B cell (primary cell): ENCODE results near the gene ISG20L2. TPM values are rescaled to one million over a fixed set of nuclear protein-coding genes. Genes with fewer than 3 reads are reported as not detected.

Source experiments
- ATAC-seq: fragments of 200-7000 bp; cut with Tn5 transposase; one replicate; pipeline ENCODE4 v1.10.0; 2021; ENCODE audit warnings: low read depth, mild to moderate bottlenecking, moderate number of reproducible peaks, moderate library complexity
- CTCF ChIA-PET: fragments of 350-600 bp; sonication (Branson Sonifier 250); formaldehyde crosslinking; loops from one replicate; lab custom pipeline; 2021; ENCODE audit warnings: antibody characterized with exemption, inconsistent platforms; lab: Charles Lee
- POLR2A ChIA-PET: fragments of 350-600 bp; sonication (Branson Sonifier 250); formaldehyde crosslinking; loops from one replicate; lab custom pipeline; 2021; ENCODE audit warnings: antibody characterized with exemption; lab: Charles Lee
- DNase-seq: peaks from one replicate; pipeline ENCODE4 v3.0.0; 2013
- H2AFZ ChIP-seq: 2 replicates; pipeline ENCODE4 v1.6.1; 2012; ENCODE audit warnings: mild to moderate bottlenecking, low read depth, low read length; ENCODE audit not compliant: insufficient read depth, poor library complexity, severe bottlenecking
- H3K27ac ChIP-seq, 2 donors: 1 replicate in 1 of 2; 2 replicates in 1 of 2; pipeline ENCODE4 v1.5.1; 2012 to 2013; ENCODE audit warnings: low read length in 2 of 2, mild to moderate bottlenecking in 2 of 2, moderate library complexity in 1 of 2
- H3K27me3 ChIP-seq, 4 experiments: fragments of 200-600 bp in 1 of 4; sonication (generic) in 1 of 4; replicated peaks in 1 of 4; 1 replicate in 2 of 4; 2 replicates in 2 of 4; pipeline versions ENCODE4 v1.6.1 to v1.7.0; 2013 to 2016; ENCODE audit warnings: low read length in 3 of 4, mild to moderate bottlenecking in 2 of 4, mixed read lengths in 1 of 4, moderate library complexity in 1 of 4; ENCODE audit not compliant: insufficient read depth in 4 of 4, control insufficient read depth in 3 of 4; ENCODE audit errors: control extremely low read depth in 1 of 4
- H3K36me3 ChIP-seq, 2 experiments: replicated peaks in 1 of 2; 1 replicate in 1 of 2; 2 replicates in 1 of 2; pipeline versions ENCODE4 v1.6.1 to v1.7.1; 2013; ENCODE audit warnings: low read length in 1 of 2; ENCODE audit not compliant: insufficient read depth in 2 of 2, control insufficient read depth in 1 of 2; ENCODE audit errors: control extremely low read depth in 1 of 2, extremely low read depth in 1 of 2
- H3K4me1 ChIP-seq, 2 donors: fragments of 200-600 bp in 1 of 2; sonication (generic) in 1 of 2; 1 replicate in 1 of 2; 2 replicates in 1 of 2; pipeline versions ENCODE4 v1.5.1 to v1.6.1; 2013 to 2017; ENCODE audit warnings: low read length in 2 of 2; ENCODE audit not compliant: control insufficient read depth in 2 of 2, insufficient read depth in 2 of 2
- H3K4me2 ChIP-seq: replicated peaks from 2 replicates; pipeline ENCODE3; 2012; ENCODE audit warnings: mild to moderate bottlenecking, low read depth, low read length; ENCODE audit not compliant: poor library complexity, severe bottlenecking
- H3K4me3 ChIP-seq, 5 experiments: fragments of 200-600 bp in 1 of 5; sonication (generic) in 1 of 5; 1 replicate in 3 of 5; 2 replicates in 2 of 5; pipeline versions ENCODE4 v1.5.1 to v1.7.0; 2011 to 2016; ENCODE audit warnings: low read length in 4 of 5, mild to moderate bottlenecking in 4 of 5, low read depth in 2 of 5, control low read depth in 1 of 5, moderate library complexity in 1 of 5; ENCODE audit not compliant: insufficient read depth in 1 of 5; ENCODE audit errors: control extremely low read depth in 1 of 5, extremely low read depth in 1 of 5
- H3K79me2 ChIP-seq: fragments of 200-600 bp; sonication (generic); one replicate; pipeline ENCODE4 v1.6.0; 2016; ENCODE audit warnings: low read length; ENCODE audit not compliant: control insufficient read depth, insufficient read depth
- H3K9ac ChIP-seq: fragments of 200-600 bp; sonication (generic); 2 replicates; pipeline ENCODE4 v1.6.1; 2017; ENCODE audit warnings: mild to moderate bottlenecking, low read length, moderate library complexity
- H3K9me3 ChIP-seq, 3 donors: one replicate each; pipeline versions ENCODE4 v1.6.1 to v1.7.1; 2013; ENCODE audit warnings: low read length in 2 of 3; ENCODE audit not compliant: control insufficient read depth in 2 of 3, insufficient read depth in 1 of 3; ENCODE audit errors: control extremely low read depth in 1 of 3
- H4K20me1 ChIP-seq: 2 replicates; pipeline ENCODE4 v1.6.0; 2012; ENCODE audit warnings: mild to moderate bottlenecking, low read length; ENCODE audit not compliant: insufficient read depth, control insufficient read depth, poor library complexity, severe bottlenecking
- H3K27ac Mint-ChIP-seq: one replicate; pipeline ENCODE4 v1.8.0; 2021; ENCODE audit warnings: mixed read lengths
- H3K27me3 Mint-ChIP-seq: one replicate; pipeline ENCODE4 v1.8.0; 2021; ENCODE audit warnings: mixed read lengths
- H3K4me1 Mint-ChIP-seq: one replicate; pipeline ENCODE4 v1.8.0; 2021; ENCODE audit warnings: mixed read lengths
- H3K4me3 Mint-ChIP-seq: one replicate; pipeline ENCODE4 v1.8.0; 2021; ENCODE audit warnings: mixed read lengths
- H3K9me3 Mint-ChIP-seq: one replicate; pipeline ENCODE4 v1.8.0; 2022; ENCODE audit warnings: mixed read lengths; ENCODE audit not compliant: insufficient read depth
- CTCF ChIP-seq: fragments of 200-600 bp; IDR thresholded peaks from one replicate; pipeline ENCODE4 v1.8.0; 2022; ENCODE audit warnings: antibody characterized with exemption, mild to moderate bottlenecking
- EZH2 ChIP-seq: IDR thresholded peaks from 2 replicates; pipeline ENCODE4 v1.6.1; 2012; ENCODE audit warnings: borderline replicate concordance, low read depth, mild to moderate bottlenecking, moderate library complexity, low read length; ENCODE audit not compliant: insufficient read depth, poor library complexity, severe bottlenecking
- WGBS: methylation state at CpG from one replicate; pipeline ENCODE4 v1.1.5; 2013; ENCODE audit warnings: missing lambda C conversion rate; ENCODE audit not compliant: insufficient coverage; 5-methylcytosine and 5-hydroxymethylcytosine counted together
- intact Hi-C: fragments of 100-400 bp; cut with micrococcal nuclease; formaldehyde crosslinking; loops from one replicate; pipeline ENCODE4 v1.10.0; 2022
- polyA plus RNA-seq: library from polyadenylated mRNA; depleted of rRNA; stranded (reverse); fragments of >200 nt; gene quantifications from 2 replicates; pipeline ENCODE4 v1.2.3, GENCODE V29; 2012
- total RNA-seq, 2 donors: library from RNA; stranded (reverse); fragments of 120-200 nt in 1 of 2; gene quantifications; 1 replicate in 1 of 2; 2 replicates in 1 of 2; pipeline versions ENCODE4 v1.2.3 to v1.2.4, GENCODE V29; 2013 to 2022

ISG20L2 gene
- total and polyA plus RNA-seq, 2 donors (not counting 1 experiment from before 2014, with no cell fraction given), result 30.1 to 51.7 TPM

GRCh38 chr1:156727492-156727891 lies 1.1 kb downstream of the ISG20L2 start:
- Histone ChIP-seq H3K27ac (peak overlapping the region; percentile 77 to 96), H3K4me2 (peak overlapping the region; percentile 81), H3K79me2 (peaks cover 56% of the 10 kb centered on the region), H4K20me1 (peaks cover 51% of the 10 kb centered on the region), H3K27me3 (no peaks in the 10 kb centered on the region), H2AFZ (peak overlapping the region; percentile 85), H3K4me1 (peaks cover 40 to 48% of the 10 kb centered on the region in 2 donors), H3K9ac (peak overlapping the region; percentile 97), H3K4me3 (peak overlapping the region; percentile 78 to 98 (median 95)), H3K36me3 (peaks cover 0 to 40% of the 10 kb centered on the region in 2 experiments), H3K9me3 (no peaks in the 10 kb centered on the region)
- no peak for ATAC-seq
- Mint-ChIP-seq H3K9me3 (no peaks in the 10 kb centered on the region), H3K27ac (peak overlapping the region; percentile 98), H3K4me1 (peaks cover 26% of the 10 kb centered on the region), H3K27me3 (no peaks in the 10 kb centered on the region), H3K4me3 (no peak overlapping the region)
- TF ChIP-seq CTCF (no peak), EZH2 (no peak)
- 39% methylated on average over 4 of the region's 7 CpGs for WGBS
- intact Hi-C loops, result loop anchor here (5.0 kb wide), 1 partner anchor 225 kb away; the partner anchor contains the start of gene MEF2D
- DNase-seq, result no peak
- CTCF ChIA-PET, result interaction anchor here (0.9 to 9.5 kb wide), 14 partner anchors 11 to 133 kb away, joined by 3 to 245 read pairs (median 6); partner anchors contain the start of genes CRABP2, HDGF, INSRR and MRPL24
- POLR2A ChIA-PET, result interaction anchor here (1.4 to 2.6 kb wide), 4 partner anchors 24 to 134 kb away, joined by 4 to 29 read pairs (median 6); partner anchors contain the start of genes HDGF and NTRK1

- DNase-seq, result peak; percentile 59
- H3K4me2 ChIP-seq, result peak overlapping the region; percentile 81
- H2AFZ ChIP-seq, result no peak overlapping the region
- no peaks in the 10 kb centered on the region for H3K9me3 Mint-ChIP-seq
- no peaks in the 10 kb centered on the region for H3K9me3 ChIP-seq
- intact Hi-C loops, result loop anchor here (5.0 kb wide), 1 partner anchor 224 kb away; the partner anchor contains the start of gene MEF2D
- 55% methylated on average over 8 of the region's 15 CpGs for WGBS
- H3K79me2 ChIP-seq, result peaks cover 56% of the 10 kb centered on the region
- no peaks in the 10 kb centered on the region for H3K27me3 ChIP-seq
- peak overlapping the region in 4 of 5 experiments; percentile 28 to 98 (median 60) for H3K4me3 ChIP-seq
- H3K36me3 ChIP-seq, result peaks cover 0 to 39% of the 10 kb centered on the region in 2 experiments
- no peak for ATAC-seq
- H3K9ac ChIP-seq, result peak overlapping the region; percentile 97
- TF ChIP-seq EZH2, result no peak
- TF ChIP-seq CTCF, result no peak
- no peaks in the 10 kb centered on the region for H3K27me3 Mint-ChIP-seq
- H3K4me1 Mint-ChIP-seq, result peaks cover 26% of the 10 kb centered on the region
- H3K4me3 Mint-ChIP-seq, result no peak overlapping the region
- H3K4me1 ChIP-seq, result peaks cover 40 to 48% of the 10 kb centered on the region in 2 donors
- no peak overlapping the region for H3K27ac Mint-ChIP-seq
- peaks cover 58% of the 10 kb centered on the region for H4K20me1 ChIP-seq
- no peak overlapping the region for H3K27ac ChIP-seq
- CTCF ChIA-PET, result interaction anchor here (0.7 to 9.5 kb wide), 42 partner anchors 8 to 341 kb away, joined by 3 to 245 read pairs (median 6); partner anchors contain the start of genes CRABP2, HAPLN2, HDGF and INSRR
- POLR2A ChIA-PET, result interaction anchor here (0.7 to 2.6 kb wide), 3 partner anchors 12 to 26 kb away, joined by 3 to 29 read pairs (median 3); partner anchors contain the start of gene HDGF
Measured at GRCh38 chr1:156726549-156727226, 1.9 kb downstream of the ISG20L2 start.
